Nephron progenitor cell (in vitro differentiated cells): ENCODE measurements around the gene SLC27A3.
A peak's percentile ranks its signal among the peaks of the same experiment; 100 is the strongest.

Experiments used
- DNase-seq: peaks from one replicate; pipeline ENCODE4 v3.0.0; 2021
- H3K27ac Mint-ChIP-seq: 2 replicates; pipeline ENCODE4 v1.8.0; 2021; ENCODE audit warnings: mild to moderate bottlenecking, moderate library complexity, mixed read lengths
- H3K27me3 Mint-ChIP-seq: 2 replicates; pipeline ENCODE4 v1.8.0; 2021; ENCODE audit warnings: mild to moderate bottlenecking, low read depth, mixed read lengths; ENCODE audit not compliant: poor library complexity
- H3K36me3 Mint-ChIP-seq: 2 replicates; pipeline ENCODE4 v1.8.0; 2021; ENCODE audit warnings: low read depth, mixed read lengths
- H3K4me1 Mint-ChIP-seq: 2 replicates; pipeline ENCODE4 v1.8.0; 2021; ENCODE audit warnings: mixed read lengths
- H3K4me3 Mint-ChIP-seq: 2 replicates; pipeline ENCODE4 v1.8.0; 2021; ENCODE audit warnings: mild to moderate bottlenecking, moderate library complexity, mixed read lengths
- H3K9me3 Mint-ChIP-seq: 2 replicates; pipeline ENCODE4 v1.8.0; 2021; ENCODE audit warnings: mild to moderate bottlenecking, moderate library complexity, mixed read lengths
- TF ChIP-seq, protein P1 (sequence below): fragments of 200-600 bp; sonication (generic); IDR thresholded peaks from 2 replicates; pipeline ENCODE4 v1.5.0; 2021; ENCODE audit warnings: antibody characterized with exemption

The SLC27A3 gene

DNA sequence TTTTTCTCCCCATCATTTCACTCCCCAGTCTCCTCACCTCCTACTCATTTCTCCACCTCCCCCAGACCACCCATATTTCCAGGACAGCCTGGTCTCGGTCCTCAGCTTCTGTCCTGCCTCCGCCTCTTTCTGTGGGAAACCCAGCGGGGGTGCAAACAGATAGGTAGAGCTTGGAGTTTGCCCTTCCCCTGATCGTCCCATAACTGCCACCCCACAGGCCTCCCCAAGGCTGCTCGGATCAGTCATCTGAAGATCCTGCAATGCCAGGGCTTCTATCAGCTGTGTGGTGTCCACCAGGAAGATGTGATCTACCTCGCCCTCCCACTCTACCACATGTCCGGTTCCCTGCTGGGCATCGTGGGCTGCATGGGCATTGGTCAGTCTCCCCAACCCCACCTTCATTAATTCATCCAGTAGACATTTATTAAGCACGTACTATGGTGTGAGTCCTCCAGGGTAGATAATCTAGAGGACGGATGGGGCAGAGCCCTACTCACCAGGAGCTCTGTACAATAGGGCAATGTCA, 1.7 kb downstream of the SLC27A3 start:
- Mint-ChIP-seq H3K36me3 (peaks cover 22% of the 10 kb centered on the region), H3K27ac (peak overlapping the region; percentile 31), H3K9me3 (no peaks in the 10 kb centered on the region), H3K4me3 (peak overlapping the region; percentile 58), H3K4me1 (peaks cover 47% of the 10 kb centered on the region), H3K27me3 (no peaks in the 10 kb centered on the region)
- DNase-seq: no peak
- TF ChIP-seq, protein P1, sequence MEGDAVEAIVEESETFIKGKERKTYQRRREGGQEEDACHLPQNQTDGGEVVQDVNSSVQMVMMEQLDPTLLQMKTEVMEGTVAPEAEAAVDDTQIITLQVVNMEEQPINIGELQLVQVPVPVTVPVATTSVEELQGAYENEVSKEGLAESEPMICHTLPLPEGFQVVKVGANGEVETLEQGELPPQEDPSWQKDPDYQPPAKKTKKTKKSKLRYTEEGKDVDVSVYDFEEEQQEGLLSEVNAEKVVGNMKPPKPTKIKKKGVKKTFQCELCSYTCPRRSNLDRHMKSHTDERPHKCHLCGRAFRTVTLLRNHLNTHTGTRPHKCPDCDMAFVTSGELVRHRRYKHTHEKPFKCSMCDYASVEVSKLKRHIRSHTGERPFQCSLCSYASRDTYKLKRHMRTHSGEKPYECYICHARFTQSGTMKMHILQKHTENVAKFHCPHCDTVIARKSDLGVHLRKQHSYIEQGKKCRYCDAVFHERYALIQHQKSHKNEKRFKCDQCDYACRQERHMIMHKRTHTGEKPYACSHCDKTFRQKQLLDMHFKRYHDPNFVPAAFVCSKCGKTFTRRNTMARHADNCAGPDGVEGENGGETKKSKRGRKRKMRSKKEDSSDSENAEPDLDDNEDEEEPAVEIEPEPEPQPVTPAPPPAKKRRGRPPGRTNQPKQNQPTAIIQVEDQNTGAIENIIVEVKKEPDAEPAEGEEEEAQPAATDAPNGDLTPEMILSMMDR: no peak

DNA sequence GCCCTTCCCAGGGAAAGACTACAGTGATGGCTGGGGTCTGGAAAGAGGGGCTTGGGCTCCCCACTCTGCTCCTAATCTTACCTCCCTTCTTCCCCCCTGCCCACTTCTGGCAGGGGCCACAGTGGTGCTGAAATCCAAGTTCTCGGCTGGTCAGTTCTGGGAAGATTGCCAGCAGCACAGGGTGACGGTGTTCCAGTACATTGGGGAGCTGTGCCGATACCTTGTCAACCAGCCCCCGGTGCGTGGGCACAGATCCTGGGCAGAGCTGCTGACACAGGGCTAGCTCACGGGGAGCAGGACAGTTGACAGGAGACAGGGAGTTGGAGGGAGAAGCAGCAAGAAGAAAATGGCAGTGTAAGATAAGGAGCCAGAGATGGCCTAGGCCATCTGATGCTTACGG, 2.4 kb downstream of the SLC27A3 start:
- TF ChIP-seq, protein P1: no peak
- no peak for DNase-seq
- peaks cover 47% of the 10 kb centered on the region for H3K4me1 Mint-ChIP-seq
- H3K9me3 Mint-ChIP-seq: no peaks in the 10 kb centered on the region
- no peak overlapping the region for H3K27ac Mint-ChIP-seq
- peak overlapping the region; percentile 58 for H3K4me3 Mint-ChIP-seq
- no peaks in the 10 kb centered on the region for H3K27me3 Mint-ChIP-seq
- H3K36me3 Mint-ChIP-seq: peaks cover 16% of the 10 kb centered on the region

DNA sequence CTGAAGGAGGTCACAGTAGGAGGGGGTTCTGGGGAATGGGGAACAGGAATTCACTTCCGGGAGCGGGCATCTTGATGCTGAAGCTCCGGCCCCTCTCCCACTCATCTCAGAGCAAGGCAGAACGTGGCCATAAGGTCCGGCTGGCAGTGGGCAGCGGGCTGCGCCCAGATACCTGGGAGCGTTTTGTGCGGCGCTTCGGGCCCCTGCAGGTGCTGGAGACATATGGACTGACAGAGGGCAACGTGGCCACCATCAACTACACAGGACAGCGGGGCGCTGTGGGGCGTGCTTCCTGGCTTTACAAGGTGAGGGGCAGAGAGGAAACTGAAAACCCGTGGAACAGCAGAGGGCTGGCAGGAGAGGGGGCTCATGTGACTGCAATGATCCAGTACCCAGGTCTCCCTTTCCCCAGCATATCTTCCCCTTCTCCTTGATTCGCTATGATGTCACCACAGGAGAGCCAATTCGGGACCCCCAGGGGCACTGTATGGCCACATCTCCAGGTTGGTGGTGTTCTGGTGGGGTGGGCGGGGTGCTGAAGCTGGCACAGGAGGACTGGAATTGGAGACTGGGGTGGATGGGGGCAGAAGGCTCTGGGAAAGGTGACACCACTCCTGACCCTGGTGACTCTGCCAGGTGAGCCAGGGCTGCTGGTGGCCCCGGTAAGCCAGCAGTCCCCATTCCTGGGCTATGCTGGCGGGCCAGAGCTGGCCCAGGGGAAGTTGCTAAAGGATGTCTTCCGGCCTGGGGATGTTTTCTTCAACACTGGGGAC, 3.0 kb downstream of the SLC27A3 start:
- no peak for DNase-seq
- Mint-ChIP-seq H3K4me1 (peaks cover 52% of the 10 kb centered on the region), H3K4me3 (no peak overlapping the region), H3K9me3 (no peaks in the 10 kb centered on the region), H3K36me3 (peaks cover 12% of the 10 kb centered on the region), H3K27me3 (no peaks in the 10 kb centered on the region), H3K27ac (peak overlapping the region; percentile 62)
- TF ChIP-seq, protein P1: no peak

DNA sequence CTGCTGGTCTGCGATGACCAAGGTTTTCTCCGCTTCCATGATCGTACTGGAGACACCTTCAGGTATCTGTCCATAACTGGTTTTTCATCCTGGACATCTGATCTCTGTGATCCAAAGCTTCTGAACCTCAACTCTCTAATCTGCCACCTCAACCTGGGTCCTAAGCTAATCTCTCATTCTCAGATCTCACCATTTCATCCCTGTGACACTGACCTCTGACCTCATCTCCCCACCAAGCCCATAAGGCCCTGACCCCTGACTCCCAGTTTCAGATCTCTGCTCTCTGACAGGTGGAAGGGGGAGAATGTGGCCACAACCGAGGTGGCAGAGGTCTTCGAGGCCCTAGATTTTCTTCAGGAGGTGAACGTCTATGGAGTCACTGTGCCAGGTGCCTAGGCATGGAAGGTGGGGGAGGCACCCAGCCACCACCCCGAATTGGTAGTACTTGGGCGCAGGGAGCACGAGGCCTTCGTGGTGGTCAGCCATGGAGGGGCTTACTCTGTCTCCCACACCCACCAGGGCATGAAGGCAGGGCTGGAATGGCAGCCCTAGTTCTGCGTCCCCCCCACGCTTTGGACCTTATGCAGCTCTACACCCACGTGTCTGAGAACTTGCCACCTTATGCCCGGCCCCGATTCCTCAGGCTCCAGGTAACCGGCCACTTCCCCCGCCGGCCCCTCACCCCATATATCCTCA, 3.8 kb downstream of the SLC27A3 start:
- Mint-ChIP-seq H3K36me3 (peaks cover 7% of the 10 kb centered on the region), H3K4me3 (no peak overlapping the region), H3K9me3 (no peaks in the 10 kb centered on the region), H3K27ac (peak overlapping the region; percentile 62), H3K4me1 (peaks cover 51% of the 10 kb centered on the region), H3K27me3 (no peaks in the 10 kb centered on the region)
- TF ChIP-seq, protein P1: no peak
- no peak for DNase-seq

DNA sequence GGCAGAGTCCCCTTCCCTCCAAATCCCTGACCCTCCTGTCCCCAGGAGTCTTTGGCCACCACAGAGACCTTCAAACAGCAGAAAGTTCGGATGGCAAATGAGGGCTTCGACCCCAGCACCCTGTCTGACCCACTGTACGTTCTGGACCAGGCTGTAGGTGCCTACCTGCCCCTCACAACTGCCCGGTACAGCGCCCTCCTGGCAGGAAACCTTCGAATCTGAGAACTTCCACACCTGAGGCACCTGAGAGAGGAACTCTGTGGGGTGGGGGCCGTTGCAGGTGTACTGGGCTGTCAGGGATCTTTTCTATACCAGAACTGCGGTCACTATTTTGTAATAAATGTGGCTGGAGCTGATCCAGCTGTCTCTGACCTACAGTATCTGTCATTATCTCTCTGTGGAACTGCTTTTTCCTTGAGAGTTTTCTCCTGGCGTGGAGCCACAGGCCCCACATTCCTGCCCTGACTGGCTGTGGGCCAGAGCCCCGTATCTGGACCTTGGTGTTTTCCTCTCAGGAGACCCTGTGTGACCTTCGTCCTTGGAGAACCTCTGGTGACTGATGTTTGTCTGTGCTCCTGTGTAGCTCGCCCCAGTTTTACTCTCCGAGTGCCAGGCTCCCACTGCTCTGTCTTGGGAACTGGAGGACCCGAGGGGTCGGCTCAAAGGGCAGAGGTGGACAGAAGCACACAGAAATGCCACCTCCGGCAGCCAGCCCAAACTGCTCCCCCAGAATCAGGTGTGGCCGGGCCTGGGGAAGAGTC, 4.8 kb downstream of the SLC27A3 start:
- no peaks in the 10 kb centered on the region for H3K9me3 Mint-ChIP-seq
- no peaks in the 10 kb centered on the region for H3K36me3 Mint-ChIP-seq
- no peak for DNase-seq
- peaks cover 42% of the 10 kb centered on the region for H3K4me1 Mint-ChIP-seq
- H3K27me3 Mint-ChIP-seq: no peaks in the 10 kb centered on the region
- TF ChIP-seq, protein P1: no peak
- H3K27ac Mint-ChIP-seq: peak overlapping the region; percentile 88
- H3K4me3 Mint-ChIP-seq: no peak overlapping the region
